ENCODE data around the gene CISTR.

Gene CISTR

GRCh38 chr12:53747095-53747494 lies 4.7 kb downstream of the CISTR start:
- no peak for TF ChIP-seq CTCF (IDR thresholded peaks at IDR 0.05)

GRCh38 chr12:53746592-53747092 lies 5.1 kb downstream of the CISTR start:
- peak; percentile 100 for TF ChIP-seq CTCF (IDR thresholded peaks at IDR 0.05)

- TF ChIP-seq CTCF (IDR thresholded peaks at IDR 0.05) = no peak
Measured at GRCh38 chr12:53744751-53745150, 7.0 kb downstream of the CISTR start.

GRCh38 chr12:53744130-53744441 lies 7.7 kb downstream of the CISTR start:
- TF ChIP-seq CTCF (IDR thresholded peaks at IDR 0.05) = no peak

GRCh38 chr12:53743266-53744129 lies 8.3 kb downstream of the CISTR start:
- peak; percentile 95 for TF ChIP-seq CTCF (IDR thresholded peaks at IDR 0.05)

- no peak for TF ChIP-seq CTCF (IDR thresholded peaks at IDR 0.05)
Measured at GRCh38 chr12:53740130-53740491, 11.7 kb downstream of the CISTR start.

GRCh38 chr12:53739214-53740129 lies 12.3 kb downstream of the CISTR start:
- no peak for TF ChIP-seq CTCF (IDR thresholded peaks at IDR 0.05)

All from LNCAP (cell line).